ENCODE results near the gene CTBS. TPM values are rescaled to one million over a fixed set of nuclear protein-coding genes. Genes with fewer than 3 reads are reported as not detected.

Gene CTBS
- total and polyA plus RNA-seq, 2 of the 13 experiments (the other 11 are each of a cell fraction or from before 2014, with no cell fraction given) = 4.7 to 12.4 TPM

DNA sequence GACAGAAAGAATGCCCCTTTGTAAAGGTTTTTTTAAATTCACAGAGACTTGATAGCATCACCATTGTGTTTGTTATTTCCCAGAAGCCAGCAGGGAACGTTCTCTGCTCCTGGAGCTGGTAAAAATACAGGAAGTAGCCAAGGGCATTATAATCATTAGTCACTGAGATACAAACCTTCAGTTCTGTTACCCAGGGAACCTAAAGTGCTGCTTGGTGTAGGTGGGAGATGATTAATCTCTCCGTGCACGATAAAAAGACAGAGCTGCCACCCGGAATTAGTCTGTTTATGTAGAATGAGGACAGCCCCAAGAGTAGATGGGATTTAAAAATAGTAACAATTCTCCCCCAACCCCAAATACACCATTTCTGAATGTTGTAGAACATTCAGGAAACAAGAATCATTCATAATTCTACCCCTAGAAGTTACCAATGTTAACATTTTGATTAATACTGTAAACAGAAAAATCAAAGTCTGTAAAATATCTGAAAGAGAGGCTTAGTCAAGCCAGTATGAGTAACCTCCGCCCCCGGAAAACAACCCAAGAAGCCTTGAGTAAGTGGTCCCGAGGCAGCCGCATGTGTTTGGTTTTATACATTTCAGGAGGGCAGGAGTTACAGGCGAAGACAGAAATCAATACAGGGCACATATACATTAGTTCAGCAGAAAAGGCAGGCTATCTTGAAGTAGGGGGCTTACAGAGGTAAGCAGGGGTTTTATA, 45.3 kb upstream of the CTBS start:
- no peak for FAIRE-seq
- Histone ChIP-seq H3K9ac (ENCODE audit: insufficient read depth, low read depth, low read length) (no peak overlapping the region), H3K4me2 (ENCODE audit: low read depth, low read length) (peak overlapping the region; percentile 24; the same call in 1 of the 2 replicates), H4K20me1 (ENCODE audit: insufficient read depth, low read length) (no peaks in the 10 kb centered on the region), H3K27me3 (ENCODE audit: control insufficient read depth in 1 of 2, insufficient read depth in 2 of 2, low read length in 2 of 2) (peaks cover 2 to 3% of the 10 kb centered on the region in 2 experiments; a peak in 1 of 5 replicates), H3K9me3 (ENCODE audit: low read length) (peaks cover 7% of the 10 kb centered on the region), H3K27ac (ENCODE audit: extremely low read length, insufficient read depth, low read length) (no peak overlapping the region), H3K4me1 (ENCODE audit: insufficient read depth, low read length) (peaks cover 19% of the 10 kb centered on the region), H3K4me3 (replicated peaks in 1 of 3; ENCODE audit: insufficient read depth in 1 of 3, low read depth in 2 of 3, low read length in 3 of 3) (no peak overlapping the region), H3K36me3 (replicated peaks in 1 of 2; ENCODE audit: control insufficient read depth in 1 of 2, insufficient read depth in 2 of 2, low read length in 2 of 2) (no peaks in the 10 kb centered on the region), H3K79me2 (ENCODE audit: insufficient read depth, low read length) (no peaks in the 10 kb centered on the region), H2AFZ (ENCODE audit: low read length) (peak overlapping the region; percentile 9)
- intact Hi-C loops (cut with micrococcal nuclease; ENCODE audit: unreplicated experiment) (no loop called here), in situ Hi-C loops (cut with HindIII; ENCODE audit: extremely low pct_ligation_motif_present, low pct_unique_long_range_greater_than_20kb) (loop anchor here (25.0 kb wide), 2 partner anchors 482 to 682 kb away; partner anchors contain the start of gene PRKACB)
- WGBS (ENCODE audit: low lambda C conversion rate) = 29% methylated on average over 9 of the region's 9 CpGs
- POLR2A ChIA-PET = no interaction called here
- no peak for ATAC-seq
- CTCF ChIA-PET (ENCODE audit: low intra/inter-chr PET ratio, low total read pairs) = no interaction called here
- TF ChIP-seq ELF1 (CRISPR knock-in tag; IDR thresholded peaks at IDR 0.05) (0 out of 2 replicates have a peak, but pooled peaks have one; percentile 17), SP1 (IDR thresholded peaks at IDR 0.05) (no peak), SP1 (CRISPR knock-in tag; IDR thresholded peaks at IDR 0.05) (no peak)
- DNase-seq (ENCODE audit: low spot score) = peak; percentile 9
- BruUV-seq (replicated peaks) = no TSS peak

DNA sequence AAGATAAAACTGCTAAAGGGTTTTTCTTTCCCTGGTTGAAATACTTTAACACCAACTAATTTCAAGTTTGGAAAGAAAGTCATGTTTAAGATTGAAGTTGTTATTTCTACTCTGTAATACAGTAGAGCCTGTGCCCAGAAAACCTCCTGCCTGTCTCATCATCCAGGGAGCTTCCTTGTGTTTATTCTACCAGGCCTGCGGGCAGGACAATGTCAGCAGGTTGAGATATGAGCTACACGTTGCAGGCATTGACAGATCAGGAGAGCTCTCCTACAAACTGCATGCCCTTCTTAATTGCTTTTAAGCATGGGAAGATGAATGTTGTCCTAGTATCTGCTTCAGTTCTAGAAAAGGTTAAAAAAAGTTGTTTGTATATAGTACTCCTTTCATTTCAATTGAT, 43.1 kb upstream of the CTBS start:
- no peak overlapping the region for H3K4me2 ChIP-seq (ENCODE audit: low read depth, low read length)
- no peaks in the 10 kb centered on the region for H3K79me2 ChIP-seq (ENCODE audit: insufficient read depth, low read length)
- ChIA-PET POLR2A (no interaction called here), CTCF (ENCODE audit: low intra/inter-chr PET ratio, low total read pairs) (no interaction called here)
- 8% methylated on average over 2 of the region's 2 CpGs for WGBS (ENCODE audit: low lambda C conversion rate)
- H3K36me3 ChIP-seq (replicated peaks in 1 of 2; ENCODE audit: control insufficient read depth in 1 of 2, insufficient read depth in 2 of 2, low read length in 2 of 2) = no peaks in the 10 kb centered on the region
- no peak for FAIRE-seq
- H2AFZ ChIP-seq (ENCODE audit: low read length) = no peak overlapping the region
- no peak for ATAC-seq
- H3K9me3 ChIP-seq (ENCODE audit: low read length) = peaks cover 27% of the 10 kb centered on the region
- no peak overlapping the region for H3K4me3 ChIP-seq (replicated peaks in 1 of 3; ENCODE audit: insufficient read depth in 1 of 3, low read depth in 2 of 3, low read length in 3 of 3)
- H4K20me1 ChIP-seq (ENCODE audit: insufficient read depth, low read length) = no peaks in the 10 kb centered on the region
- BruUV-seq (replicated peaks) = no TSS peak
- peaks cover 2 to 3% of the 10 kb centered on the region in 2 experiments; a peak in 1 of 5 replicates for H3K27me3 ChIP-seq (ENCODE audit: control insufficient read depth in 1 of 2, insufficient read depth in 2 of 2, low read length in 2 of 2)
- intact Hi-C loops (cut with micrococcal nuclease; ENCODE audit: unreplicated experiment) = no loop called here
- peaks cover 19% of the 10 kb centered on the region for H3K4me1 ChIP-seq (ENCODE audit: insufficient read depth, low read length)
- in situ Hi-C loops (cut with HindIII; ENCODE audit: extremely low pct_ligation_motif_present, low pct_unique_long_range_greater_than_20kb) = loop anchor here (25.0 kb wide), 2 partner anchors 480 to 680 kb away; partner anchors contain the start of gene PRKACB
- H3K27ac ChIP-seq (ENCODE audit: extremely low read length, insufficient read depth, low read length) = no peak overlapping the region
- H3K9ac ChIP-seq (ENCODE audit: insufficient read depth, low read depth, low read length) = no peak overlapping the region
- DNase-seq (ENCODE audit: low spot score) = no peak
- TF ChIP-seq ZBTB38 (CRISPR knock-in tag; IDR thresholded peaks at IDR 0.05) = no peak
- no peak for TF ChIP-seq AHR (CRISPR knock-in tag; IDR thresholded peaks at IDR 0.05)
- no peak for TF ChIP-seq SOX5 (CRISPR knock-in tag; IDR thresholded peaks at IDR 0.05; ENCODE audit: borderline replicate concordance)
- no peak for TF ChIP-seq GLI4 (CRISPR knock-in tag; IDR thresholded peaks at IDR 0.05; ENCODE audit: borderline replicate concordance)
- TF ChIP-seq, protein P1, sequence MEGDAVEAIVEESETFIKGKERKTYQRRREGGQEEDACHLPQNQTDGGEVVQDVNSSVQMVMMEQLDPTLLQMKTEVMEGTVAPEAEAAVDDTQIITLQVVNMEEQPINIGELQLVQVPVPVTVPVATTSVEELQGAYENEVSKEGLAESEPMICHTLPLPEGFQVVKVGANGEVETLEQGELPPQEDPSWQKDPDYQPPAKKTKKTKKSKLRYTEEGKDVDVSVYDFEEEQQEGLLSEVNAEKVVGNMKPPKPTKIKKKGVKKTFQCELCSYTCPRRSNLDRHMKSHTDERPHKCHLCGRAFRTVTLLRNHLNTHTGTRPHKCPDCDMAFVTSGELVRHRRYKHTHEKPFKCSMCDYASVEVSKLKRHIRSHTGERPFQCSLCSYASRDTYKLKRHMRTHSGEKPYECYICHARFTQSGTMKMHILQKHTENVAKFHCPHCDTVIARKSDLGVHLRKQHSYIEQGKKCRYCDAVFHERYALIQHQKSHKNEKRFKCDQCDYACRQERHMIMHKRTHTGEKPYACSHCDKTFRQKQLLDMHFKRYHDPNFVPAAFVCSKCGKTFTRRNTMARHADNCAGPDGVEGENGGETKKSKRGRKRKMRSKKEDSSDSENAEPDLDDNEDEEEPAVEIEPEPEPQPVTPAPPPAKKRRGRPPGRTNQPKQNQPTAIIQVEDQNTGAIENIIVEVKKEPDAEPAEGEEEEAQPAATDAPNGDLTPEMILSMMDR (CRISPR knock-in tag; IDR thresholded peaks at IDR 0.05) = no peak
- TF ChIP-seq REL (CRISPR knock-in tag; conservative IDR thresholded peaks at IDR 0.05) = no peak
- TF ChIP-seq ZNF431 (CRISPR knock-in tag; IDR thresholded peaks at IDR 0.05; ENCODE audit: borderline replicate concordance, low read depth) = no peak
- no peak for TF ChIP-seq IRF1 (CRISPR knock-in tag; IDR thresholded peaks at IDR 0.05; ENCODE audit: low read depth)
- TF ChIP-seq, protein P2, sequence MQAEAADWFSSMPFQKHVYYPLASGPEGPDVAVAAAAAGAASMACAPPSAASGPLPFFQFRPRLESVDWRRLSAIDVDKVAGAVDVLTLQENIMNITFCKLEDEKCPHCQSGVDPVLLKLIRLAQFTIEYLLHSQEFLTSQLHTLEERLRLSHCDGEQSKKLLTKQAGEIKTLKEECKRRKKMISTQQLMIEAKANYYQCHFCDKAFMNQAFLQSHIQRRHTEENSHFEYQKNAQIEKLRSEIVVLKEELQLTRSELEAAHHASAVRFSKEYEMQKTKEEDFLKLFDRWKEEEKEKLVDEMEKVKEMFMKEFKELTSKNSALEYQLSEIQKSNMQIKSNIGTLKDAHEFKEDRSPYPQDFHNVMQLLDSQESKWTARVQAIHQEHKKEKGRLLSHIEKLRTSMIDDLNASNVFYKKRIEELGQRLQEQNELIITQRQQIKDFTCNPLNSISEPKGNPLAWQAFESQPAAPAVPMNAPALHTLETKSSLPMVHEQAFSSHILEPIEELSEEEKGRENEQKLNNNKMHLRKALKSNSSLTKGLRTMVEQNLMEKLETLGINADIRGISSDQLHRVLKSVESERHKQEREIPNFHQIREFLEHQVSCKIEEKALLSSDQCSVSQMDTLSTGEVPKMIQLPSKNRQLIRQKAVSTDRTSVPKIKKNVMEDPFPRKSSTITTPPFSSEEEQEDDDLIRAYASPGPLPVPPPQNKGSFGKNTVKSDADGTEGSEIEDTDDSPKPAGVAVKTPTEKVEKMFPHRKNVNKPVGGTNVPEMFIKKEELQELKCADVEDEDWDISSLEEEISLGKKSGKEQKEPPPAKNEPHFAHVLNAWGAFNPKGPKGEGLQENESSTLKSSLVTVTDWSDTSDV (CRISPR knock-in tag; IDR thresholded peaks at IDR 0.05) = no peak
- TF ChIP-seq MEIS2 (CRISPR knock-in tag; IDR thresholded peaks at IDR 0.05) = no peak
- TF ChIP-seq SMARCE1 (IDR thresholded peaks at IDR 0.05; ENCODE audit: borderline replicate concordance) = no peak

All from HepG2 (cell line).